ENCODE data around the gene VPS13D.
A peak's percentile ranks its signal among the peaks of the same experiment; 100 is the strongest.
"Not testable (repeated sequence)": the region's sequence is repeated elsewhere in the genome, so short reads cannot be mapped to it uniquely, and the experiment has no call there.

The VPS13D gene

DNA sequence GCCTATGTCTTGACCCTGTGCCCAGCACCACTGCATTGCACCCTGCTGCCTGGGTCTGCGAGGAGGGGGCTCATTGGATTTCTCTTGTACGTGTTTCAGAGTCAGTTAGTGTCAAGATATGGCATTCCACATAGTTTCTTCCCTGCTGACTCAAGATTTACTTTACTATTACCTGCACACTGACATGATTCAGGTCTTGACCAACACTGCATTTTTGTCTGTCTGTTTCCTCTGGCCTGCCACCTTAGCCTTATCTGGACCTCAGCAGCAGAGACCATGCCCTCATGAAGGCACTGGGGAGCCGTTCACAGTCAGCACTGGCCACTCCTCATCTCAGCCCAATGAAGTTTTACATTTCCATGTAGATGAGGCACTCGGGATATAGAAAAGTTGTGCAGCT lies 232.8 kb downstream of the VPS13D start:
- DNase-seq (ENCODE audit: extremely low read depth in 1 of 2, low read depth in 1 of 2): no peak

DNA sequence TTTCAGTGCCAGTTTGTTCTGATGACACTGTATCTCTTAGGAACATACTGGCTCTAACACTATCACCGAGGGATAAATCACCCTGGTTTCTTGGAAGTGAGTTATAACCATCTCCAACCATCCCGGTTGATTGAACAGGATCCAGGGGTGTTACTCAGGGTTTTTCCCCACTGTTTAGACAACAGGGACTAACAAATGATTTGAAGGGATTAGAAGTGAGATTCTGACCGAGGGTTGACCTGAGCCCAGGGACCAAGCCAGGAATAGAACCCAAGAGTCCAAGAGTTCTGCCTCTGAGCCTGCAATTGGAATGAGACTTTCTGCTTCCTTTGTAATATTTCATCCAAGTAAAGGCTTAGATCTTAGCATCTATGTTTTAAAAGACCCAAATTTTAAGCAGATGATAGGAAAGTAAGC lies 234.2 kb downstream of the VPS13D start:
- DNase-seq (ENCODE audit: extremely low read depth in 1 of 2, low read depth in 1 of 2): no peak

DNA sequence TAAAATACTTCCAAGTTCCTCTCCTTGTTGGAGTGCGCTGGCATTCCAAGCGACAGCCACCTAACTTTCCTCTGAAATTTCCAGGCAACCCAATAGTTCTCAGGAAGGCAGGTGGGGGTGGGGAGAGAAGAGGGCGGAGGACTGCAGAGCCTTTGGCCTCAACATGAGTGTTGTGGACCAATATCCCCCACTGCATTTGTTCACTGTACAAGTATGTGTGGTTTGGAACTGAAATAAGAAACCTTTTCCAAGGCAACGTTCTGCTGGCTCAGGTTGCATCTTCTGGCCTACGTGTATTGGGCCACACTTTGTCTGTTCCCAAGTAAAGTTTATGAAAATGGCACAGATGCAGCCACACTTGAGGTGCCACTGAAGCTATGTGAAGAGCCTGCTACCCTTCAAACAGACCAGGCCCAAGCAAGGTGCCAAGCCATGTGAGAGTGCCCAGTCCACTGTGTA lies 234.8 kb downstream of the VPS13D start:
- no peak for DNase-seq (ENCODE audit: extremely low read depth in 1 of 2, low read depth in 1 of 2)

DNA sequence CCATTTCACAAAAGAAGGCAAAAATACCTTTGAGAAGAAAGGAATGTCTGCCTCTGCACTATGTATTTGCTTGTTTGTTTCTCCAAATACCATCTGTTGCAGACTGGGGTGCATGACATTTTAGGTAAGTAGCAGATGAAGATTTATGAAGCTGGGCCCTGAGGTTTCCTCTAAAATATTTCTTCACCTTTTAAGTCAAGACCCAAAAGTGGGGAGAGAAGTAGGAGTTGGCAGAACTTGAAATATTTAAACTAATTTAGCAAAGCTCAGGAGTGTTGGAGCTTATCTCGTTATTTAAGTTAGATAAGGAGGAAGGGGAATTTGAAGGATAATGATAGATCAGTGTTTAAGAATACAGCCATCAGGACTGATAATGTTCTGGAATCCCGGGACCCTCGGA lies 235.3 kb downstream of the VPS13D start:
- no peak for DNase-seq (ENCODE audit: extremely low read depth in 1 of 2, low read depth in 1 of 2)

DNA sequence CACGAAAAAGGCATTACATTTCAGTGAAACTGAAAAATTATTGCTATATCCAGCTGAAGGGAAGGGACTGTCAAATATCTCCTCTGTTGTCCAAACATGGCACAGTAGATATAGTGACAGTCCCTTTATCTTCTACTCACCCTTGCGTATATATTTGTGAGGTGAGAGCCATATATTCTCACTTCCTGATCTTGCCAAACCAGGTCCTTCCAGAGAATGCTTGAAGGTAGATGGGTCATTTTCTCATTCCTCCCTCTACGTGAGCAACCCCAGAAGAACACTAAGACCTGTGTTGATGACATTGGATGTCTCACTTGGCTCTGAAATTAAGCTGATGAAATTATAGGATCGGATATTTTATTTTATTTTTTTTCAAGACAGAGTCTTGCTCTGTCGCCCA lies 237.0 kb downstream of the VPS13D start:
- DNase-seq (ENCODE audit: extremely low read depth in 1 of 2, low read depth in 1 of 2): no peak

DNA sequence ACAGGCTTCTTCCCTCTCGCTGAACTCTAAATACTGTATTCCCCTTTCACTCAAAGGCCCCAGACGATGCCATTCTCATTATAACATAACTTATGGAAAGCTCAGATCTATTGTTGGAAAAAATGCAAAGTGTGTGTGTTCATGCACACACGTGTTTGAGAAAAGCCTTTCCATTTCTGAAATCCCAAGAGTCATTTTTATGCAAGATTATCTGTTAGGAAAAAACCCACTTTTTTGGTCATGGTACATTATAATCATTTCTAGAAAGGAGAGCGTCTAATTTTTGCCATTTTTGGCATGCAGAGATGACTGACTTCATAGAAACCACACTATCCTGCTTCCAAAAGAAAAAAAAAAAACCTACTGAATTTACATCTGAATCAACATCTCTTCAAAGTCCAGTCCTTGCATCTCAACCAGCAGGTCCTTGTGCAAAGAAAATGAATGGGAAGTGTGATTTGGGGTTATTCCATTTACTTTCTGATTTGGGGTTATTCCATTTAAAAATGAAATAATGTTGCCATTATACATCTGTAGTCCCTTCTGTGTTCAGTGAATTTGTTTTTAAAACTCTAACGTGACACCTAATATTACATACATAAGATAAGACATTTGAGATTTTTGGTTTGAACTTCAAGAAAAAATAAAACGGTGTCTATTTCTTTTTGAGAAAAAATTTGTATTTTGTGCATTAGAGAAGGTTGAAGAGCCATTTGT lies 237.9 kb downstream of the VPS13D start:
- DNase-seq (ENCODE audit: extremely low read depth in 1 of 2, low read depth in 1 of 2): no peak

DNA sequence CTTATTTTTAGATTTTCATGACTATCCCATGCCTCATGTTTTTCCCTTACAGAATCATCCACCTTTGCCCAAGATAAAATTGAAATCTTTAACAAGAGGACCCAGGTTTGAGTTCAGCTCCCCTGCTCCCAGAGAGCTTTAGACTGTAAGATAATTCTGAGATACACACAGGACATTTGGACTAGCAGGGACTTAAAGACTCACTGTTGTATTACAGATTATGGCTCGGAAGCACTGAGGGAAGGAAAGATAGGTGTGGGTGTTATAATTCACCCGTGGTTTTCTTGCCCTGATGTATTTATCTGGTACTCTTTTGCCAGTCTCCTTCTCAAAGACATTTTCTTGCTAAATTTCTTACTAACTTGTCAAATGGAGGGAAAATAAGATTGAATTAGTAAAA lies 238.5 kb downstream of the VPS13D start:
- DNase-seq (ENCODE audit: extremely low read depth in 1 of 2, low read depth in 1 of 2): no peak

DNA sequence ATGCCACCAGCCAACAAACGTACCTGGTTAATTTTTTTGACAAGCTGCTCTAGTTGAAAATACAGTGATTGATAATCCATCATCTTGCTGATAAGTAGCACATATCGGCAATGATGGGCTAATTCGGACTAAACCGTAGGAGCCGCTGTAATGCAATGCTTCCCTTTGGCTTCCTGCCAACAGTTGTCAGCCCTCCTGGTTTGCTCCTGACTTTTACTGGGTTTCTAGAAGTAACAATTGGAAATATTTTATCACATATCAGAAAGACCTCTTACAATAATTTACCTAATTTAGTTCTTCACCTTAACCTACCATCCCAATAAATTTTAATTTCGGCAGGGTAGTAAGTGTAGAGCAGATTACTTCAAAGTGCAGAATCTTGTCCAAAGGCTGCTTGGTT lies 239.7 kb downstream of the VPS13D start:
- DNase-seq (ENCODE audit: extremely low read depth in 1 of 2, low read depth in 1 of 2): no peak

DNA sequence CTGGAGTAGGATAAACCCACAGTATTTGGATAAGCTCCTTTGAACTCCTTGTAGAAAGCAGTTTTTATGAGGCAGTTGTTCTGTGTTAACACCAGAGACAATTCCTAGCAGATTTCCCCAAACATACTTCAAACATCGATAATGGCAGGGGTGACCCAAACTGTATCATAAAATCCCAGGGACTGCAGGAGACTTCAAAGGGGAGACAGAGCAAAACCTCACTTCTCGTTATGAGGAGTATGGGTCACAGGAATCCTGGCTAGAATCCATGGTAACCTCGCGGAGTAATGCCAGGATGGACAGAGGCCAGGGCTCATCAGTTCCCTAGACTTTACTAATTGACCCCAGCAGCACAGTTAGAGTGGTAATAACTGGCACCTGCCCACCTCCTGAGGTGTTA lies 240.2 kb downstream of the VPS13D start:
- no peak for DNase-seq (ENCODE audit: extremely low read depth in 1 of 2, low read depth in 1 of 2)

DNA sequence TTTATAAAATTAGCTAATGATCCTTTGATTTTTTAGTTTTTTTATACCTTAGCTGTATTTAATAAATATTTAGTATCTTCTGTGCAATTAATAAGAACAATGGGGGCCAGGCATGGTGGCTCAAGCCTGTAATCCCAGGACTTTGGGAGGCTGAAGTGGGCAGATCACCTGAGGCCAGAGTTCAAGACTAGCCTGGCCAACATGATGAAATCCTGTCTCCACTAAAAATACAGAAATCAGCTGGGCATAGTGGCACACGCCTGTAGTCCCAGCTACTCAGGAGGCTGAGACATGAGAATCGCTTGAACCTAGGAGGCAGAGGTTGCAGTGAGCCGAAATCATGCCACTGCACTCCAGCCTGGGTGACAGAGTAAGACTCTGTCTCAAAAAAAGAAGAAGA lies 241.1 kb downstream of the VPS13D start:
- not testable (repeated sequence) for DNase-seq (ENCODE audit: extremely low read depth in 1 of 2, low read depth in 1 of 2)

DNA sequence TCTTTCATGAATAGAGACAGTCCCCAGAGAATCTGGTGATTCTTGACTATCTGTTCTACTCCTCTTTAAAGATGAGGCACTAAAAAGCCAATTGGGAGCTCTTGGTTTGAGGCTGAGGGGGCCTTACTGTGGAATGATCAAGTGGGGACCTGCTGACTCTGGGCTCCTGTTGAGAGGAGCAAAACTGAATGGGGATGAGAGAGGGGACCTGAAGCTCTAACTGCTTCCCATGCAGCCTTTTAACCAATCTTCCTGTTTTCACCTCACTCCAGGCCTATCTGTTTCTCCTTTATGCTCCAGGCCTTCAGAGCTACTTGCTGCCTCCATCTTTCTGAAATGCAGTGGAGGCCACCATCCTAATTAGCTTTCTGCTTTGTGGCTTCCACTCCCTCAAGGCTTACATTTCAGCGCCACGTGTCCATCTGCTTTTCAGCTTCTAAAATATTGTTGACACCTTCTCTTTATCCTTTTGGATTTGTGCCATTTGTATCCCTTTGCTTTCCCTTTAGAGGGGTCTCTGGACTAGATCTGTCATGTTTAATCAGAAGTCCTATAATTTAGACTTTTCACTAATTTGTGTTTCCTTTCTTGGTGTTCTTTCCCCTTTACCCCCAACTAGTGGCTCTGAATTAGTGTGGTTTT lies 242.4 kb downstream of the VPS13D start:
- no peak for DNase-seq (ENCODE audit: extremely low read depth in 1 of 2, low read depth in 1 of 2)

DNA sequence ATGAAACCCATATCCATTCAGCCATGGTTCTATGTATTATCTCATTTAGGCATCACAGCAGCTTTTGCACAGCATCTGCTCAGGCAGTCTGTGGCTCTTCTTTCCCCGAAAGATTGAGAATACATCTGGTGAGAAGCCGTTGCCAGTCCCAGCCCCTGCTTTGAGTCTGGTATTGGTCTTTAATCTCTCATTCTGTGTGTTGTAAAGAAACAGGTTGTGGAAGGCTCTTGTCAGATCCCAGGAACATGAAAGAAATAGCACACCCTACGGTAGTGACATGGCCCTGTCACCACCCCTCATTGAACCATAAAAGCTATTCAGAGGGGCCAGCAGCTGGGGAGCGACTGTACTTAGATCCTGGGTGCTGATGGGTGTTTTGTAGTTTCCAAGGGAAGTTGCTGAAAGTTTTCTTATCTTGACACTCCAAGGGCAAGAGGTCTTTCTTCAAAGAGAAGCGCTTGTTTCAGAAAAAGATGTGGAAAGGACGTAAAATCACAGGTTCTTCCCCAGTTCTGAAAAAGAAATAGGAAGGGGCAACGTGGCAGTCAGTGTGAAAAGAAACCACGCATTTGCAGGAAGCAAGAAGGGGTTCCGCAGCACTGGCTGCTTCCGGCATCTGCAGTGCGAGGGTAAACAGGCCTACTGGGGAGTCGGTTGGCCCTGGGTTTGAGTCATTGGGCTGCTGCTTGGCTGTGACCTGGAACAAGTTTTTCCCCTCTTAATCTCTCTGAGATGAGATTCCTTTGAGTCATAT lies 243.1 kb downstream of the VPS13D start:
- peak; percentile 68 to 89 for DNase-seq (ENCODE audit: extremely low read depth in 1 of 2, low read depth in 1 of 2)

DNA sequence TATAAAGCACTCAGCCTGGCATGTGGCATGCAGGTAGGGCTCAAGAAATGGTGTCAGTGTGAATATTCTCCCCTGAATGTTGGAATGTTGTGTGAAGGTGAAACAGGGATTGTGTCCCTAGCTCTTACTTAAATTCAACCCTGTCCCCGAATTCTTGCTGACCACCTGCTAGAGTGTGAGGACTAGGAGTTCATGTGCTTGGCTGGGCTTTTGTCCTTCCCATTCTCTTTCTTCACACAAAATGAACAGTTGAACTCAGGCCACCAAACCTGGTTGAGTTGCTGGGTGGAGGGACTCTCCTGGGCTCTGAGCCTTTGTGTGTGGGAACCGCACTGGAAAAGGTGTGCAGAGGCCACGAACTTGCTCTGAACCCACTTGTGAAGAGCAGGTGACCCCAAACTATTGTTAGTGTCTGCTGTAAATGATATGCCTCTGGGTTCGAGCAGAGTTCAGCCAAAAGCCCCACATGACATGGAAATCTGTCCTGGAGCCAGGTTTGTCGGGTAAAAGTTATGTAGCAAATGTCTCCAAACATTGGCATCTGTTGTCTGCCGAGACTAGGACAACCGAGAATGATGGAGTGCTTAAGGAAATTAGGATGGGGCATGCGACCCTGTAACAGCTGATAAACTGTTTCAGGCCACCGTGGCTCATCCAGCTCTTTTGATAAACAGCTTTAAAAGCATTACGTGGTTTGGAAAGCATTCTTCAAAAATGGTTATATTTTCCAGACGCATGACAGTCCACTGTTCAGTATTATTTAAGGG lies 243.9 kb downstream of the VPS13D start:
- DNase-seq (ENCODE audit: extremely low read depth in 1 of 2, low read depth in 1 of 2): no peak

DNA sequence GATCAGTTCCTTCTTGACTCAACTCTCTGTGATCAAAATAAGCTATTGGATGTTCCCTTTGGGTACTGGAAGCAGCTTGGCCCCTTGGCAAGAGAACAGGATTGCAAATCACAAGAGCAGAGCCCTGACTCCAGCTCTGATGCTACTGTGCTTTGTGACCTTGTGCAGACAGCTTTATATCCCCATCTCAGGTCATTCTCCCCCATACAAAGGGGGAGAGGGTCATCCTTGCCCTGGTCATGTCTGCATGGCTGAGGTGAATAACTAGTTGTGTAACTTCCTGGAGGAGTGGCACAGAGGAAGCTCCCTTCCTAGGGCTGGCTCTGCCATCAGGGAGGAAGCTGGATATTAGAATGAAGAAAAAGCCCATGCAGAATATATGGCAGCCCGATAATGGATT lies 245.3 kb downstream of the VPS13D start:
- no peak for DNase-seq (ENCODE audit: extremely low read depth in 1 of 2, low read depth in 1 of 2)

DNA sequence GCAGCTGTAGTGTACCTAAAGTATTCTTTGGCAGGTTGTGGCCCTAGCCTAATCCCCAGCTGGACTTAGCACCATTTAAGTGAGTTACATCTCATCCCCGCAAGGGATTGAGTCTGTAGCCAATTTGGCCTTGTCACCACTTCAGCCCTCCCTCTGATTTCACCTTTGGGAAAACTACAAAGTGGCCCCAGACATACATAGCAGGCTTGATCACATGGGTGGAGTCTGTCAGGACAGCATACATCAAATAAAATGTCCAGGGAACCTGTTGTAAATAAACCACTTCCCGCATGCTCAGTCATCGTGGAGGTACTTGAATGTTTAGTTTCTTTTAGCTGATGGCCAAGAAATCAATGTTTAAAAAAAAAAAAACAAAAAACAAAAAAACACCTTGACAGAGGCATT lies 245.7 kb downstream of the VPS13D start:
- no peak for DNase-seq (ENCODE audit: extremely low read depth in 1 of 2, low read depth in 1 of 2)

DNA sequence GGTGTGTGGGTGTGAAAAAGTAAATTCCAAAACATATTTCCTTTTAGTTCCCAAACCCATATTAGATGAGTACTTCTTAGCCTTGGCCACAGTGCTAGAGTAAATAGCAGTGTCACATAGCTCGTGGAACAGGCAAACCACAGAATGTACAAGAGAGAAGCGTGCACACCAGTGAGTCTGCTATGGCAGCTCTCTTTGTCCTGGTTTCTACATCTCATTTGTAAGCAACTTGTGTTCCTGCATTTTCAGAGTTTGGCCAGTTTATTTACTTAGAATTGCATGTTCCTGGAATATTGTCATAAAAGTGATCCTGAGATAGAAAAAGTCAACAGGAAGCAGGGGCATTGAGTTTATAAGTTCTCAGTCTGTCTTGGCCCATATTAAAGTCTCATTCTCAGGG lies 246.1 kb downstream of the VPS13D start:
- DNase-seq (ENCODE audit: extremely low read depth in 1 of 2, low read depth in 1 of 2): no peak

DNA sequence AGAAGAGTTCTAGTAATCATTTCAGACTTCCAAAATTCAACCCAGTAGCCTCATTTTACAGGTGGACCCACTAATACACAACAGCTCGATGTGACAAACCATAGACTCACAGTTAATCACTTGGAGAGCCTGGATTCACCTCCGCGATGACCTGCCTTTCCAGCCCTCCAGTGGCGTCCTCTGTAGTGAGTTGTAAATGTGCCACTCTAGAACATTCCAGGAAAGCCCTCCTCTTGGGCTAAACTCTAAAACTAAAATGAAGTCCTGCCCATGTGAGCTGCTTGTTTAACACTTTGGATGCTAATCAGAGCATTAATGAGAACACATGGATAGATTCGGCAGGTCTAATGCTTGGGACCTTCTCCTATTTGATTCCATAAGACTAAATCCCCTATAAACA lies 247.5 kb downstream of the VPS13D start:
- DNase-seq (ENCODE audit: extremely low read depth in 1 of 2, low read depth in 1 of 2): no peak

DNA sequence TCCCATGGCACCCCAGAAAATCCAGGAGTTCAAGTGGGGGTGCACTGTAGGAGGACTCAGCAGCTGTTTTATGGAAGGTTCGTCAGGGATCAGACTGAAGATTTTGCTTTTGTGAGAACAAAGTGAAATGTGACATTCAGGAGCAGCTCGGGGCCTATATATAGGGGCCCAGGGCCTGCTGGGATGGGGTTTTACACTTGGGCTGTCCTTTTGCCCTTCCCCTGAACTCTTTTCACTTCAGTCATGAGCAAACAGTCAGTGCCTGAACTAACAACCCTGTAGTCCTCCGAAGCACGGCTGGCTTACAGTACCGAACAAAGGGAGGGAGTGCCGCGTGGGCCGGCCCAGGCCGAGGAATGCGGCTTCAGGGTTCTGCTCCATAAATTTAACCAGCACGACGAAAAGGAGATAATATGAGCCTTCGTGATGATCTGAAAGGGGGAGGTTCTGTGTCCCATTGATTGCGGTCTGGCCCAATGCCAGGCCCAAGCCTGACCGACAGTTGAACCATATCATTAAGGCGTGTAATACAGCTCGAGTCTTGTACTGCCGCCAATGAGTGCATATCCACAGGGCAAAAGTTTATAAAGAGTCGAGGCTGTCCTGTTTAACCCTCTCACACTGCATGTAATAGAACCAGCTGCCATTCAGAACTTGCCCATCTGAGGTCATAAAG lies 248.2 kb downstream of the VPS13D start:
- no peak for DNase-seq (ENCODE audit: extremely low read depth in 1 of 2, low read depth in 1 of 2)

DNA sequence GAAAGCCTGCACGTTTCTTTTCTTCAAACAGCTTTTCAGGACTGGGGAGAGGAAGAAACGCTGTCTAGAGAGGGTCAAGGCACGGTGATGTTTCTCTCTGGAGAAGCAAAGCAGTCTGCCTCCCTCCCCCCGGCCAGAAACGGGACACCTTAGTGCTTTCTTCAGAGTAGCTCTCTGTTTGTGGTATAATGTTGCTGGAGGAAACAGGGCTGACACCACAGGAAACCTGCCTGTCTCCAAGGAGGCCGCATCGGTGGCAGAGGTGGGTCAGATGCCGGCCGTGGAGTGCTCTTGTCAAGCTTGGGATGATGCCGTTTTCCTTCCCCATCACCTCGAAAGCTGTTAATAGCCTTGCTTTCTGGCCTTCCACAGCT lies 248.8 kb downstream of the VPS13D start:
- no peak for DNase-seq (ENCODE audit: extremely low read depth in 1 of 2, low read depth in 1 of 2)

DNA sequence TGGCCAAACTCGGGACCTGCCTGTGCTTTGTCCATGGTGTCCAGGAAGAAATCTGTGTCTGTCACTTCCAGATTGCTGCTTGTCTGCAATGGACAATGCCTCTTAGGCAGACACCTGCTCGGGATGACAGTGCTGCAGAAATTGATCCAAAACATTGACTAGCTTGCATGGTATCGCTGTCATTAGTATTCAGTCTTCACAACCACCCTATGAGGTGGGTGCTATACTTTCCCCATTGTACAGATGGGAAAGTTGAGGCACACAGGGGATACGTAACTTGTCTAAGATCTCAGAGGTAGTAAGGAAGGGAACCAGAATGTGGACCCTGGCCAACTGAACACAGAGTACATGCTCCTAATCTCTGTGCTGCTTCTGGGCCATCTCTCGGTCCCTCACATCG lies 249.5 kb downstream of the VPS13D start:
- no peak for DNase-seq (ENCODE audit: extremely low read depth in 1 of 2, low read depth in 1 of 2)

DNA sequence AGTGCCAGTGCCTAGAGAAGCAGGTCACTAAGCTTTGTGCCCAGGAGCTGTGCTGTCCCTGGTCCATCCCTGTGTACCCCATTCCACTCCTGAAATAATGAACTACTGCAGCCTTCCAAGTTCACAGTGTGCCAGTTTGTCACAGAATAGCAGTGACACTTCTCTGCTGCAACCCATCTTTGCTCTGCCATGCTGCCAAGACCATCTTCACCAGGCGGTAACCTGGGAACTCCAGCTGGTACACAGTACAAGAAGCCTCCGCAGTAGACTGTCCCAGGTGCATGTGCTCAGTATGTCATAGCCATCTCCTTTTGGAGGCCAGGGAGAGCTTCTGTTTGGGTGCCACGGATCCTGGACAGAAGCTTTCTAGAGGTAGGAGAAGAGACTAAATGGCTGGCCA lies 250.2 kb downstream of the VPS13D start:
- DNase-seq (ENCODE audit: extremely low read depth in 1 of 2, low read depth in 1 of 2): no peak
